Endodermal cell (in vitro differentiated cells): ENCODE measurements around the gene BBOX1. TPM values are rescaled to one million over a fixed set of nuclear protein-coding genes. Genes with fewer than 3 reads are reported as not detected.
"Not testable (repeated sequence)": the region's sequence is repeated elsewhere in the genome, so short reads cannot be mapped to it uniquely, and the experiment has no call there.

Source experiments
- DNase-seq: peaks from one replicate; pipeline ENCODE4 v3.0.0-alpha.2; 2017
- H3K27ac ChIP-seq: 2 replicates; pipeline ENCODE4 v1.5.1; 2013; ENCODE audit warnings: mild to moderate bottlenecking, low read depth, low read length, moderate library complexity
- H3K27me3 ChIP-seq: 2 replicates; pipeline ENCODE4 v1.6.1; 2013; ENCODE audit warnings: mild to moderate bottlenecking, low read length, moderate library complexity; ENCODE audit not compliant: insufficient read depth, control insufficient read depth, poor library complexity, severe bottlenecking
- H3K36me3 ChIP-seq: 2 replicates; pipeline ENCODE4 v1.7.0; 2013; ENCODE audit warnings: mild to moderate bottlenecking, low read length, moderate library complexity; ENCODE audit not compliant: control insufficient read depth, insufficient read depth
- H3K4me1 ChIP-seq: one replicate; pipeline ENCODE4 v1.7.0; 2013; ENCODE audit warnings: low read length; ENCODE audit not compliant: control insufficient read depth, insufficient read depth
- H3K4me3 ChIP-seq: 2 replicates; pipeline ENCODE4 v1.5.1; 2013; ENCODE audit warnings: mild to moderate bottlenecking, low read length, moderate library complexity
- H3K9ac ChIP-seq: 2 replicates; pipeline ENCODE4 v1.6.1; 2013; ENCODE audit warnings: mild to moderate bottlenecking, low read length, moderate library complexity; ENCODE audit not compliant: poor library complexity, severe bottlenecking; ENCODE audit errors: extremely low read depth
- H3K9me3 ChIP-seq: 2 replicates; pipeline ENCODE4 v1.6.1; 2013; ENCODE audit warnings: mild to moderate bottlenecking, low read length, moderate library complexity; ENCODE audit not compliant: control insufficient read depth
- H3K27ac Mint-ChIP-seq: 2 replicates; pipeline ENCODE4 v1.8.0; 2020; ENCODE audit warnings: mixed read lengths
- H3K27me3 Mint-ChIP-seq: 2 replicates; pipeline ENCODE4 v1.8.0; 2021; ENCODE audit warnings: mild to moderate bottlenecking, mixed read lengths; ENCODE audit not compliant: insufficient read depth
- H3K36me3 Mint-ChIP-seq: 2 replicates; pipeline ENCODE4 v1.8.0; 2020; ENCODE audit warnings: low read depth, mixed read lengths
- H3K4me1 Mint-ChIP-seq: 2 replicates; pipeline ENCODE4 v1.8.0; 2020; ENCODE audit warnings: mixed read lengths
- H3K4me3 Mint-ChIP-seq: 2 replicates; pipeline ENCODE4 v1.8.0; 2020; ENCODE audit warnings: mild to moderate bottlenecking, moderate library complexity, mixed read lengths
- H3K9me3 Mint-ChIP-seq: 2 replicates; pipeline ENCODE4 v1.8.0; 2020; ENCODE audit warnings: mild to moderate bottlenecking, mixed read lengths
- WGBS, 2 experiments: methylation state at CpG; one replicate each; pipeline versions ENCODE4 v1.1.5 to v1.1.7; 2013; ENCODE audit warnings: missing lambda C conversion rate in 2 of 2, mixed read lengths in 1 of 2; ENCODE audit not compliant: insufficient coverage in 1 of 2, insufficient read length in 1 of 2; 5-methylcytosine and 5-hydroxymethylcytosine counted together
- total RNA-seq, 2 donors: library from RNA; stranded (reverse); fragmentation: NEBNext Ultra II Directional in 1 of 2; extraction: Animal tissue kit (Norgen Biotek cat#: 25700) in 1 of 2; gene quantifications; 2 replicates in 1 of 2; 3 replicates in 1 of 2; pipeline ENCODE4 v1.2.1, GENCODE V29; 2021
- TF ChIP-seq, protein P1 (sequence below): fragments of 200-600 bp; sonication (generic); conservative IDR thresholded peaks from 2 replicates; pipeline ENCODE4 v1.5.0; 2021; ENCODE audit warnings: antibody characterized with exemption, mild to moderate bottlenecking

BBOX1 gene
- total RNA-seq, 2 donors from 2014 or later, result not detected

DNA sequence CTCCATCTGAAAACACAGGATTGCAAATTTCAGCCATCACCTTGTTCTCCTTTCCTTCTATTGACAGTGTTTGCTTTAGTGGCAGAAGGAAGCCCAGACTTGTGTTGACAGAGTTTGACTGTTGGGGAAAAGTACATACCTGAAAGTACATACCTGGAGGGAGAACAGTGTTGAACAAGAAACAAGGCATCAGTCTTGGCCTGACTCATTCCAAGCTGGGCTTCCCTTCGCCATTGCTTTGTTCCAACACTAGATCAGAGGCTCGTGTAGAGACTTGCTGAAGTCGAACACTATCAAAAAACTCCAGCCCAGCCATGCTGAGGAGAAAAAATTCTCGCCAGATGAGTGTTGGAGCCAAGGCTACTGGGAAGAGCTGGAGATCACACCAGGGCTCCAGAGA, 133.4 kb downstream of the BBOX1 start:
- Mint-ChIP-seq H3K9me3 (peaks cover 2% of the 10 kb centered on the region), H3K36me3 (peaks cover 19% of the 10 kb centered on the region), H3K4me3 (no peak overlapping the region), H3K27me3 (peaks cover 11% of the 10 kb centered on the region), H3K4me1 (peaks cover 30% of the 10 kb centered on the region), H3K27ac (peak overlapping the region; percentile 15)
- peaks cover 5% of the 10 kb centered on the region for H3K9me3 ChIP-seq
- no peak for DNase-seq
- H3K4me3 ChIP-seq, result peak overlapping the region; percentile 5
- H3K36me3 ChIP-seq, result no peaks in the 10 kb centered on the region
- H3K9ac ChIP-seq, result no peak overlapping the region
- H3K27me3 ChIP-seq, result peaks cover 16% of the 10 kb centered on the region
- no peak overlapping the region for H3K27ac ChIP-seq
- TF ChIP-seq, protein P1, sequence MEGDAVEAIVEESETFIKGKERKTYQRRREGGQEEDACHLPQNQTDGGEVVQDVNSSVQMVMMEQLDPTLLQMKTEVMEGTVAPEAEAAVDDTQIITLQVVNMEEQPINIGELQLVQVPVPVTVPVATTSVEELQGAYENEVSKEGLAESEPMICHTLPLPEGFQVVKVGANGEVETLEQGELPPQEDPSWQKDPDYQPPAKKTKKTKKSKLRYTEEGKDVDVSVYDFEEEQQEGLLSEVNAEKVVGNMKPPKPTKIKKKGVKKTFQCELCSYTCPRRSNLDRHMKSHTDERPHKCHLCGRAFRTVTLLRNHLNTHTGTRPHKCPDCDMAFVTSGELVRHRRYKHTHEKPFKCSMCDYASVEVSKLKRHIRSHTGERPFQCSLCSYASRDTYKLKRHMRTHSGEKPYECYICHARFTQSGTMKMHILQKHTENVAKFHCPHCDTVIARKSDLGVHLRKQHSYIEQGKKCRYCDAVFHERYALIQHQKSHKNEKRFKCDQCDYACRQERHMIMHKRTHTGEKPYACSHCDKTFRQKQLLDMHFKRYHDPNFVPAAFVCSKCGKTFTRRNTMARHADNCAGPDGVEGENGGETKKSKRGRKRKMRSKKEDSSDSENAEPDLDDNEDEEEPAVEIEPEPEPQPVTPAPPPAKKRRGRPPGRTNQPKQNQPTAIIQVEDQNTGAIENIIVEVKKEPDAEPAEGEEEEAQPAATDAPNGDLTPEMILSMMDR, result no peak
- WGBS, 2 experiments, result 89 to 91% methylated on average over 4 of the region's 4 CpGs
- peaks cover 9% of the 10 kb centered on the region for H3K4me1 ChIP-seq

DNA sequence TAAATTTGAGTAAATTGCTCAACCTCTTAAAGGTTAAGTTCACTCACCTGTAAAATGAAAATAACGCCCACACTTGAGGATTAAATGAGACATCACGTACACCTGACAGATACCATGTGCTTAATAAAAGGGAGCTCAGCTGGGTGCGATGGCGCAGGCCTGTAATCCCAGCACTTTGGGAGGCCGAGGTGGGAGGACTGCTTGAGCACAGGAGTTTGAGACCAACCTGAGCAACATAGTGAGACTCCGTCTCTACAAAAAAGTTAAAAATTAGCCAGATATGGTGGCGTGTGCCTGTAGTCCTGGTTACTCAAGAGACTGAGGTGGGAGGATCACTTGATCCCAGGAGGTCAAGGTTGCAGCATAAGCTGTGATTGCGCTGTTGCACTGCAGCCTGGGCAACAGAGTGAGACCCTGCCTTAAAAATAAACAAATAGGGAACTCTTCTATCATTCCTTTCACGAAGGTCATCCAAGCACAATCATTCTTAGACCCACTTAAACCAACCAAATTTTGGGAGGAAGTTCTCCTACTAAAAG, 134.1 kb downstream of the BBOX1 start:
- no peak overlapping the region for H3K4me3 Mint-ChIP-seq
- peaks cover 19% of the 10 kb centered on the region for H3K36me3 Mint-ChIP-seq
- 93 to 95% methylated on average over 8 to 9 of the region's 9 CpGs for WGBS, 2 experiments
- no peak overlapping the region for H3K27ac ChIP-seq
- H3K27ac Mint-ChIP-seq, result no peak overlapping the region
- H3K9ac ChIP-seq, result no peak overlapping the region
- H3K9me3 ChIP-seq, result no peaks in the 10 kb centered on the region
- peaks cover 9% of the 10 kb centered on the region for H3K27me3 ChIP-seq
- H3K27me3 Mint-ChIP-seq, result peaks cover 5% of the 10 kb centered on the region
- H3K4me1 ChIP-seq, result peaks cover 9% of the 10 kb centered on the region
- peaks cover 30% of the 10 kb centered on the region for H3K4me1 Mint-ChIP-seq
- H3K9me3 Mint-ChIP-seq, result peaks cover 2% of the 10 kb centered on the region
- H3K4me3 ChIP-seq, result no peak overlapping the region
- no peak for DNase-seq
- TF ChIP-seq, protein P1, result no peak
- H3K36me3 ChIP-seq, result no peaks in the 10 kb centered on the region

DNA sequence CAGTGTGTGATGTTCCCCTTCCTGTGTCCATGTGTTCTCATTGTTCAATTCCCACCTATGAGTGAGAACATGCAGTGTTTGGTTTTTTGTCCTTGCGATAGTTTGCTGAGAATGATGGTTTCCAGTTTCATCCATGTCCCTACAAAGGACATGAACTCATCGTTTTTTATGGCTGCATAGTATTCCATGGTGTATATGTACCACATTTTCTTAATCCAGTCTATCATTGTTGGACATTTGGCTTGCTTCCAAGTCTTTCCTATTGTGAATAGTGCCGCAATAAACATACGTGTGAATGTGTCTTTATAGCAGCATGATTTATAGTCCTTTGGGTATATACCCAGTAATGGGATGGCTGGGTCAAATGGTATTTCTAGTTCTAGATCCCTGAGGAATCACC, 134.9 kb downstream of the BBOX1 start:
- H3K36me3 ChIP-seq, H3K27ac ChIP-seq, H3K4me3 Mint-ChIP-seq, H3K9me3 Mint-ChIP-seq, H3K27ac Mint-ChIP-seq, H3K27me3 ChIP-seq, H3K9me3 ChIP-seq, H3K9ac ChIP-seq, H3K4me1 ChIP-seq, H3K4me3 ChIP-seq, H3K27me3 Mint-ChIP-seq, DNase-seq: not testable (repeated sequence)
- Mint-ChIP-seq H3K36me3 (peaks cover 17% of the 10 kb centered on the region), H3K4me1 (peaks cover 30% of the 10 kb centered on the region)
- no CpG with 5 or more reads among the region's 4 CpGs for WGBS, 2 experiments

Other genes starting within 250 kb of the BBOX1 start
- not detected for gene FIBIN, start 46.7 kb upstream of the BBOX1 start, total RNA-seq